Transverse colon (tissue), 4 donors: ENCODE measurements around the gene SPATA6.

Experiments used
- EP300 ChIP-seq: sonication (generic); formaldehyde crosslinking; IDR thresholded peaks from one replicate; pipeline ENCODE4 v1.6.1; 2017; ENCODE audit warnings: antibody characterized with exemption, low read depth
- POLR2A ChIP-seq: fragments of 450-650 bp; IDR thresholded peaks from one replicate; pipeline ENCODE4 v1.6.1; 2016; ENCODE audit warnings: antibody characterized with exemption, mild to moderate bottlenecking, moderate library complexity
- POLR2AphosphoS5 ChIP-seq, 3 donors: sonication (generic); formaldehyde crosslinking; IDR thresholded peaks; one replicate each; pipeline ENCODE4 v1.6.1; 2016; ENCODE audit warnings: antibody characterized with exemption in 3 of 3
- TF ChIP-seq, protein P1 (sequence below), 5 experiments: fragments of 200-600 bp in 3 of 5; fragments of 450-650 bp in 2 of 5; sonication (generic) in 3 of 5; IDR thresholded peaks; 1 replicate in 2 of 5; 2 replicates in 3 of 5; pipeline ENCODE4 v1.5.1; 2016 to 2017; ENCODE audit warnings: antibody characterized with exemption in 5 of 5, inconsistent platforms in 3 of 5, mild to moderate bottlenecking in 2 of 5, moderate library complexity in 1 of 5

GRCh38 chr1:48470481-48470855 lies 1.5 kb downstream of the SPATA6 start:
- TF ChIP-seq, protein P1, sequence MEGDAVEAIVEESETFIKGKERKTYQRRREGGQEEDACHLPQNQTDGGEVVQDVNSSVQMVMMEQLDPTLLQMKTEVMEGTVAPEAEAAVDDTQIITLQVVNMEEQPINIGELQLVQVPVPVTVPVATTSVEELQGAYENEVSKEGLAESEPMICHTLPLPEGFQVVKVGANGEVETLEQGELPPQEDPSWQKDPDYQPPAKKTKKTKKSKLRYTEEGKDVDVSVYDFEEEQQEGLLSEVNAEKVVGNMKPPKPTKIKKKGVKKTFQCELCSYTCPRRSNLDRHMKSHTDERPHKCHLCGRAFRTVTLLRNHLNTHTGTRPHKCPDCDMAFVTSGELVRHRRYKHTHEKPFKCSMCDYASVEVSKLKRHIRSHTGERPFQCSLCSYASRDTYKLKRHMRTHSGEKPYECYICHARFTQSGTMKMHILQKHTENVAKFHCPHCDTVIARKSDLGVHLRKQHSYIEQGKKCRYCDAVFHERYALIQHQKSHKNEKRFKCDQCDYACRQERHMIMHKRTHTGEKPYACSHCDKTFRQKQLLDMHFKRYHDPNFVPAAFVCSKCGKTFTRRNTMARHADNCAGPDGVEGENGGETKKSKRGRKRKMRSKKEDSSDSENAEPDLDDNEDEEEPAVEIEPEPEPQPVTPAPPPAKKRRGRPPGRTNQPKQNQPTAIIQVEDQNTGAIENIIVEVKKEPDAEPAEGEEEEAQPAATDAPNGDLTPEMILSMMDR (IDR thresholded peaks at IDR 0.05), result no peak
- TF ChIP-seq POLR2A (no peak), POLR2AphosphoS5 (IDR thresholded peaks at IDR 0.05) (no peak), EP300 (no peak)
